Stromal cell of bone marrow (primary cell): Measurements from ENCODE around the gene UQCC2.
A peak's percentile ranks its signal among the peaks of the same experiment; 100 is the strongest.

Experiments used
- DNase-seq: peaks from one replicate; pipeline ENCODE4 v3.0.0-alpha.2; 2012; ENCODE audit warnings: low read depth

Gene UQCC2

DNA sequence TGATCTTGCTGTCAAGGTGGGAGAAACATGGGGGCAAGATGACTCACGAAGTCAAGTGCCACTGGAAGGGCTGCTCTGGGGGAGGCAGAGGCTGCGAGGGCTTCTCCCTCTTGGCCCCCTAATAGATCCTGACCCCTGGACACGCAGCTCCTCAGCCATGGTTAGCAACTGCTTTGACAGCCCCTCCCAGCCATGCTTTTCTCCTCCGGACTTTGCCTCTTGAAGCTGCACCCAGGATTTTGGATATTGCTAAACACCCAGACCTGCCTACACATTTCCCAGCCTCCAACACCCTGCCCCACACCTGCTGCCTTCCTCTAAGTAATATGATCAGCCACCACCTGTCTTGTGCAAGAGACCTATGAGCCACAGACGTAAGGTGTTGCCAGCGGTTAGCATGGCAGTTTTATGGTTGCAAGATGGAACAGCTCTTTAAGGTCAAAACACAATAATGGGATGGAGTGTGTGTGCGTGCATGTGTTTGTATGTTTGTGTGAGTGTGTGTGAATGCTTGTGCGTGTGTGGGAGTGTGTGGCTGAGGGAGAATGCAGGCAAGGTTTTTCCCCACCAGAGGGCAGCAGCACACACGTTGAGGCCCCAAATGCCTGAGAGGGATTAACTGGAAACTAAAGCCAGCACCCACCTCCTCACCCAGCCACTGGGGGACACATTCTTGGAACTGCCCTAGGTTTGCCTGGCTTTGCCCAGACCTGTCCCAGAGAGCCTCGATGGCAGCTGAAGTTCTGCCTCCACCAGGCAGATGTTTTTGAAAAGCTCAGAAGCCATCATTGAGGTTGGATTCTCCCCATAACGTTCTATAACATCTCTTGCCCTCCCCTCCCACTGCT, 32.7 kb upstream of the UQCC2 start:
- DNase-seq, result peak; percentile 33

DNA sequence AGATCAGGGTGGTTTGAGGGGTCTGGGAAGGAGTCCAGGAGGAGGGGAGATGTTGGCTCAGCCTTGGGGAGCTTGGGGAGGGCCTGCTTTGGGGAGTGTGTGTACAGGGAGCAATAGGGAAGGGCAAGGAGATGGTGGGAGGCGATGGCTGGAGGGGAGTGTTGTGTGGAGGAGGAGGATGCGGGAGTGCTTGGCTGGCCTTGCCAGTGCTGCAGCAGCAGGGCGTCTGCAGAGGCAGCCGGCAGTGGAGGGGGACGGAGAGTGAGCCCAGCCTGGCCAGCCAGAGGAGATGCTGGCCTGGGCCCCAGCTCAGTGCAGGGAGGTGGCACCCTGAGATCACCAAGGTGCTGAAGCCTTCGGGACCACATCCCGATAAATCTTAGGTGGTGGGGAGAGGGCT, 31.3 kb upstream of the UQCC2 start:
- DNase-seq, result no peak

DNA sequence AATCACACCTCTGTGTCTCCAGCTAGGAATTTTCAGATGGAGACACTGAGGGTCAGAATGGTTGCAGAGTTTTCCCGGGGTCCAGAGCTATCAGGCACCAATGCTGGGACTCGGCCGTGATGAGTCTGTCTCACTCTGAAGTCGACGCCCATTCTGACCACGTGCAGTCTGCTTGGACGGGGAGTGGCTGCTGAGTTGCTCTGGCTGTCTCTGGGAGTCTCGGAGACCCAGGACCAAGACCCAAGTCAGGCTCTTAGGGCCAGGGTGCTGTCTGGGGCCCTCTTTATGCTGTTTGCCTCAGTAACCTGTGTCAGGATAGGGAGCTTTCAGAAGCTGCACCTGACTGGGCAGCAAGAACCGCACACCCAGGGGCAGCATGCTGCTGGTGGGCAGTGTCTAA, 30.6 kb upstream of the UQCC2 start:
- no peak for DNase-seq

DNA sequence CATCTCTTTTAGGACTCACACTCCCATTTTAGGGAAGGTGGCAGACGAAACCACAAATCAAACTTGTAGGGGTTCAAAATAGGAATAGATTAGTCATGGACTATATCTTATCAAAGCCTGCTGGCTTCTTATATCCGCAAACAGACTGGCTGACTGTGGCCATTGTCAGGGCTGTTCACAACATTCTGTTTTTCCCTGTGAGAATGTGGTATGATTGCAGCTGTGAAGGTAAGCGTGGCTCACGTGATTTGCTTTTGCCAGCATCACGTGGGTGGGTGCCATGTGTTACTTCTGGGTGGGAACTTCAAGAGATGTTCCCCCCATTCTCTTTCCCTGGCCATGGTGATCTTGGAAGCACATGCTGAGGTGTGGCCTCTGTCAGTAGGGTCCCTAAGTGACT, 29.3 kb upstream of the UQCC2 start:
- DNase-seq, result no peak

DNA sequence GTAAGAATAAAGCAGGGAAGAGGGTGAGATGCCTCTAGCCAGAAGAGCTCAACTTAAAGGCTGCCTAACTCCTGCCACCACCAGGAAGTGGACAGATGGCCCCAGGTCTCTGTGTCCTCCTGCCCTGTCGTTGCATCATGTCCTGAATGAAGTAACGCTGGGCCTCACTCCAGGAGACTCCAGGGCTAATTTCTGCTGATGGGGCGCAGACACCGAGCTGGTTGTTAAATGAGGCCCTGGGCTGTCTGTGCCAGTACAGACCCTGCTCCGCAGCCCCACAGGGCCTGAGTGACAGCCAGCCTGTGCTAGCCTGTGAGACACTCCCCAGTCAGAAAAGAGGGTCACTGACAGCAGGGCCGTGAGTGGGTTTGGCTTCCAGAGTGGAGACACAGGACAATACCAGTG, 28.7 kb upstream of the UQCC2 start:
- DNase-seq, result no peak

DNA sequence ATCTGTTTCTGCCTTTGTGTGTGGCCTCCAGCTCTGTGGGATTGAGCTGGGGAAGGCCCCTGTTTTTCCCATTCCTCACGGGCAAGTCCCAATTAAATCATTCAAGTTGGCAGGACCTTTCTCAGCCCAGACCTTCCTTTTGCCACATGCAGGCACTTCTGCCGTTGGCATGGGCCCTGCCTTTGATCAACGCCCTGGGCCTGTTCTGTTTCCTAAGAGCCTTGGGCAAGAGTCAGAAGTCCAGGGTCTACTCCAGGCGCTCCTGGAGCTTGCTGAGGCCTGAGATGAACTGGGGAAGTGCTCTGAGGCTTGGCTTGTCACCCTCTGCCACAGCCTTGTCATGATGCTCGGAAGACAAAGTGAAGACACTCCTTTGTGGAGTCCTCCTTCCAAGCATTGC, 28.1 kb upstream of the UQCC2 start:
- DNase-seq, result no peak

DNA sequence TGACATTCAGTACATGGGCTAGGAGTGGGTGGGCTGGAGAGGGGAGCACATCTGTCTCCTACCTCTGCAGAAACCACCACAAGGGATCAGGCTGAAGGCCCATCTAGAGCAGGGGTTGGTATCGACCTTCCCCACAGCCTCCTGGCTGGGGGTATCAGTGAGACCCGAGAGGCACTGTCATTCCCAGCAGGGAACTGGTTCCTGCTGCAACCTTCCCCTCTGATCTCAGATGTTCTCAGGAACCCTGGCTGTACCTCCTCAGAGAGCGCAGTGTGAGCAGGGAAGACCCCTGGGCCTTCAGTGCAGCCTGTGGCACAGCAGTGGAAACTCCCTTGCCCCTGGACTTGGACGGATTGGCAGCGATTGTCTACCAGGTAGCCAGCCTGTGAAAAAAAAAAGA, 27.4 kb upstream of the UQCC2 start:
- DNase-seq, result no peak

DNA sequence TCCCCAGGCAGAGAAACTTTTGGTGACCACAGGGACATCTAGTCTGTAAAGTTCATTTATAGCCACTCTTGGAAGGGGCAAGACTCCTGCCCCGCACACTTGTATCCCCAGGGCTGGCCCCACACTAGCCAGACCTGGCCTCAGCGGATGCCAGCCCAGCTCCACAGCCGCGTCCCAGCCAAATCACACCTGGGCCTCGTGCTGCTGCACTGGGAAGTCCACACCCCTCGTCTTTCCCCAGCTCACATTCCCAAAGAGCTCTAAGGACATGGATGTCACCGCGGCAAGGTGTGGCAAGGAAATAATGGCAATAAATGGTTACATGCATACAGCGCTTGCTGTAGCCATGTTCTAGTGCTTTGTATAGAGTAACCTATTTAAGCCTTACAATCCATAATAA, 26.7 kb upstream of the UQCC2 start:
- DNase-seq, result no peak

DNA sequence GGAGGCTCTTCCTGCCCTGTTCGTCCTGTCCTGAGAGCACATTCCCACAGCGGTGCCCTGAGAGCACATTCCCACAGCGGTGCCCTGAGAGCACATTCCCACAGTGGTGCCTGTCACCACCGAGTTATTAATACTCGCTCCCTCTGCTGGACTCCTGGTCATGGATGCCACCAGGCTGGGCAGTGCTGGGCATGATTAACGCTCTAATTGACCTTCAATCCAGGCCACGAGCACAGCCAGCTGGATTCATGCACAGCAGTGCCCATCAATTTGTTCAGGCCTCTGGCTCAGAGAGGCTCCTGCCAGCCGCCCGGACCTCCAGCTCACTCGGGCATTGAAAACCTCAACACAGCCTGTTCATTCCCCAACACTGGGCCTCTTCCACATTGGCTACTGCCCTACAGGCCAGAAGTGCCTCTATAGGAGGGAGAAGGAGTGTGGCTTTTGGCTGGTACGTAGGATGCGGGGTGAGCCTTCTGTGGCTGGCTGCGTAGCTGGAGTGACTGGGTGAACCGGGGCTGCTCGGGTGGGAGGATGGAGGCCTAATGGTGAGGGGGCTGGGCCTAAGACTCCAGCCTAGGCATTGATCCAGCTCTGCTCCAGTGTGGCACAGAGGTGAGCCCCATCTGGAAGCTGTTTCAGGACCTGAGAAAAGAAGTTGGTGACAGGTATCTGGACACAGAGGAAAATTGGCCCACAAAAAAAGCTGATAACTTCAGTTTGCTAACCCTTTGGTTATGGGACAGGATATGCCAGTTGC, 25.9 kb upstream of the UQCC2 start:
- DNase-seq, result no peak

DNA sequence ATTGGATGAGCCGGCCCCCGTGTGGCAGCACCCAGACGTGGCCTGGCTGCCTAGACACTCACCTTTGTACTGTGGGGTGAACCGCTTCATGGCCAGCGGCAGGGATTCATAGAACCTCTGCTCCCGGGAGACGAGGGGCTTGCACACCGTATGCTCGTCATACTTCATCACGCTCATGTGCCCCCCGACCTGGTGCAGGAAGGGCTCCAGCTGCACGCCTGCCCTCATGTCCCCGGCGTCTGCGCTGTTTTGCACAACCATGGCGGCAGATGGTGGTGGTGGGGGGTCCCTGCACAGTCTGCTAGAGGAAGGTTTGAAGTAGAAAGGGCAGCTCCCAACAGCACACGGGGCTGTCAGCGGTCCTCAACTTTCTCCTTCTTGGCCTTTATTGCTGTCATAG, 23.7 kb upstream of the UQCC2 start:
- no peak for DNase-seq

DNA sequence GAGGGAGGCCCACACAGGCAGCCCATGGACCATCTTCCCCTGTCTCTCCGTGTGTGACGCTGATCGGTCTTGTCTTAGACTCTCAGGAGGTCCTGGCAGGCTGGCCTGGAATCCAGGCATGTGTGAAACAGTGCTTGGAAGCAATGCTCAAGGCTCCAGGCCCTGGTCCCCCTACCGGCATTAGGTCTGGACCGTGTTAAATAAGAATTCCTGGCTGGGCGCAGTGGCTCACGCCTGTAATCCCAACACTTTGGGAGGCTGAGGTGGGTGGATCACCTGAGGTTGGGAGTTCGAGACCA, 22.2 kb upstream of the UQCC2 start:
- DNase-seq, result no peak

DNA sequence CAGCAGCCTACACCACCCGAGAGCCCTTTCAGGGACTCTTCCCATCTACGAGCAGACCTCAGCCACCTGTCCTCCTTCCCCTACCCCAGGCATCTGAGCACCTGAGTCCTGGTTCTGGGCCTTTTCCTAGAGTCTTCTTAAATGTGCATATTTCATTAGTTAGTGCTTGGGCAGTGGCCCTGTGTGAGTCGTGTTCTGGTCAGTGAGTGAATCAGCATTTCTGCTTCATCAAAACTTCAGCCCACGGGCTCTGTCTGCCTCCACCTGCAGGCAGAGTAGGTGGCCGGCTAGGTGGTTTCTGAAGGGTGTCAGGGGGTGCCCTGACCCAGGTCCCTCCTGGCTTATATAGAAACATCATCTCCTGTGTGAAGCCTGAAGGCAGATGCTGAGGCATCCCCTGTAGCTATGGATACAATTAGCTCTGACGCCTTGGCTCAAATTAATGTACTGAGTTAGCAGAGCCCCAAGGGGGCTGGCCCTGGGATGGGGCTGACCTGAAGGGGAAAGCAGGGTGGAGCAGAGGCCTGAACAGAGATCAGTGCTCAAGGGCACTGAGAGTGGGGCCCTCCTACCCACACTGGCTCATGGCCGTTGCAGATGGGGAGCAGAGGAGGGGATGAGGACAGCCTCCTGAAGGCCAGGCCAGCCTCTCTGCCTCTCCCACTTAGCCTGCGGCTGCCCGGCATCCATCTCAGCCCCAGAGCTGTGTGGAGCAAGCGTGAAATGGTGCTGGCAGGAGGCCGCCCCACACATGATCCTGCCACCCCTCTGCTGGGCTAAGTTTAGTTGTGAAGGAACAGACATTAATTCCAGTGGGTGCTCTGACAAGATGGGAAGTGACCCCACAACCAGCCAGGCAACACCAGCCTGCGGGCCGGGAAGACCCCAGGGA, 21.6 kb upstream of the UQCC2 start:
- peak; percentile 12 for DNase-seq

DNA sequence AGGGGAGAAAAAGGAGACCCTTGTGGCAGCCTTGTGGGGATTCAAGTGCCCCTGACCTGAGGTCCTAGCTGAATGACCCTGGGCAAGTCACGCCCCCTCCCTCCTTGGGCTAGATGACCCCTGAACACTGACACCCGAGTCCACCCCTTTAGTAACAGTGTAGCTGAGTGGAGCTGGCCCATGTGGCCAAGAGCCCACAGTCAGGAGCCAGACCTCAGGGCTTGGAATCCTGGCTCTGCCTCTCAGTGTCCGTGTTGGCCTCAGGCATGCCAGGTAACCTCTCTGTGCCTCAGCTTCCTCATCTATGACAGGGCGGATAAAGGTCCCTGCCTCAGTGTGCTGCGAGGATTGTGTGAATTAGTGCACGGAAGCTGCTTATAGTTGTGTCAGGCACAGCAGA, 20.9 kb upstream of the UQCC2 start:
- no peak for DNase-seq

DNA sequence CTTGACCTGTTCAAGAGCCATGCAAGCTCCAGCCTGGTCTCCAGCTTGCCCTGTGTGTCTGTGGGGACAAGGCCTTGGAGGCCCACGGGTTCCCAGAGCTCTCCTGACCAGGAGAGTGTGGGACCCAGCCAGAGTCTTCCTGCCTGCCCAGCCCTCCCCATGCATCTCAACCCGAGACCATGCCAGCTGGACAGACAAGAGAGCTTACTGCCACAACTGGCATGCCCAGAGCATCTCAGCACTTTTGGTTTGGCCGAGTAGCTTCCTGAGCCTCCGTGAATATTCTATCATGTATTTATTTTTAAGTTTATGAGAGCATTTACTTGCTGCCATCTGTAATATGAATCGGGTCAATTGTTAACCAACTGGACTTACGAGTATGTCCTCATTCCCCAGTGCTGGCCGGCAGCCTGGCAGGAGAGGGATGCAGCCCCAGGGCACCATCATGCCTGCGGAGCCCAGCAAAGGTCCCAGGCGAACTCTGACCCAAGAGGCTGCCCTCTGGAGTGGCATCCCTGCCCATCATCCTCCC, 20.3 kb upstream of the UQCC2 start:
- DNase-seq, result no peak

DNA sequence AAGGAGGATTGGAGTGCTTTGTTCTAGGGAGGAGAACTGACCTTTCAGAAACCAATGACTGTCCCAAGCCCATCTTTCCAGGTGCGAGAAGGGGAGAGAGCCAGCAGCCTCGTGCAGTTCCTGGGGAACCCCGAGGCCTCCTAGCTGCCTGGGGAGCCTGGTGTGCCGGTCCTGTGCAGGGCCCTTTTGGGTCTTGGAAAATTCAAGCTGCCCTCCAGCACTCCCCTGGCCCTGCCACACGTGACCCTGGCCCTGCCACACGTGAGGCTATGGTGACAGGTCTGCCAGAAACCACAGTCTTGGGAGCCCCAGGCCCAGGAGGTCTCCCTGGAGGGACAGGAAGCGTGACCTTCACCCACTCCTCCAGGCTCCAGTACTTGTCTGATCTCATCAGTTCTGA, 19.5 kb upstream of the UQCC2 start:
- DNase-seq, result no peak

DNA sequence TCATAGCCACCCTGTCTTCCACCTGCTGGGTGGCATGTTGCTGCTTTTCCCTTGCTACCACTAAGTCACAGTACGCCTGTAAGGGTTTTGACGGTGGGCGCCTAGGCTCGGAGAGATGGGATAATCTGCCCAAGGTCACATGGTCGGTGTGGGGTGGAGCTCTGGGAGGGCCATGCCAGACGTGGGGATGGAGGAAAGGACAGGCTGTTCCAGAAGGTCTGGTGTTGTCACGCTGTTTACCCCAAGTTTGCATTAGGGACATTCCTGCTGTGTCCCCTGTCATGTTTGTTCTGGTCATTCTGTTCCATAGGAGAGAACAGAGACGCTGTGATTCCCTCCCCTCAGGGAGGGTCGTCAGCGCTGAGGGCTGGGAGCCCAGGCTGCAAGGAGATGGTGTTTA, 19.1 kb upstream of the UQCC2 start:
- DNase-seq, result no peak

DNA sequence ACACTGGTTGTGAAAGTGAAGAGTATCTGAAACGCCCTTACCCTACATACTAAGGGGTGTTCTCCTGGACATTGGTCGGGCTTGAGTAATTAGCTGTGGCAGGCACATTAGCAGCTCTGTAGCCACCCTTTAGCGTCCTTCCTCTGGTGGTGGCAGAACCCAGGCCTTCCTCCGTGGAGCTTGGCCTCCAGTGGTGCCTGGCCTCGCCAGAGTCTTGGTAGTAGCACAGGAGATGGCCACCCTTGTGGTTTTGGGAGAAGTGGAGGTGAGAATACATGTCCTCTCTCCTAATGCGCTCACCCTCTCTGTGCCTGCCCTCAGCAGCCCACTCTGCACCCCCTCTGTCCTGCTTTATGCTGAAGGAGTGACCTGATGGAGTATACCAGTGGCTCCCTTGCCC, 17.6 kb upstream of the UQCC2 start:
- no peak for DNase-seq

DNA sequence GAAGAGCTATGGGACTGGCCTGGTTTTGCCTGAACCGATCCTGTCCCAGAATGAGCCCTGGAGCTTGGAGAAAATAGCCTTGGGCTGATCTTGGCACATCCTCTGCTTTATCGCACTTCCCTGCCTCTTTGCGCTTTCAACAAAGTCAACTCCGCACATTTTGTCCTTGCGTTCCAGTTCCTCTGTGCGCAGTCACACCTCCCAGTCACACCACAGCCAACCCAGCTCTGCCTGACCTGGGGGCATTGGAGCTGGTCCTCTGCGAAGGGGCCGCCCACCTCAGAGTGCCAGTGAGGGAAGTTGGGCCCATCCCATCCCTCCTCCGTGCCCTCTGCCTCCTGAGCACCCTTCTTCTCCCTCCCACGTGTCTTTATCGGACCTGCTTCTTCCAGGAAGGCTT, 16.9 kb upstream of the UQCC2 start:
- no peak for DNase-seq

DNA sequence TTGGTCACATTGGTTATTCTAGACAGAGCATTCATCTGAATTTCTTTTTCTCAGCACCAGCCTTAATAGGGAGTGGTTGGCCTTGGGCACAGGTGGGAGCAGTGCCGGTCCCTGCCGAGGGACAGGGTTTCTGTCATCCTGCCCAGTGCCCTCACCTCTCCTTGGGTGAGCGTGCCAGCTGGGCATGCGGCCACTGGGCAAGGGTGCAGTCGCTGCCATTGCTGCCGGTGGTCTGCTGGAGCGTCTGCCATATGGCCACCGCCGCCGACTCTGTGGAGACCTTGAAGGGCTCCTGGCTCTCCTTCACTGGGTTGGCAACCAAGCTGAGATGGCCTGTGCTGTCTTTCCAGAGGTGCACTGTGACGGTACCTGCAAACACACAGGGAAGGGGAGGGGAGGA, 16.4 kb upstream of the UQCC2 start:
- no peak for DNase-seq

DNA sequence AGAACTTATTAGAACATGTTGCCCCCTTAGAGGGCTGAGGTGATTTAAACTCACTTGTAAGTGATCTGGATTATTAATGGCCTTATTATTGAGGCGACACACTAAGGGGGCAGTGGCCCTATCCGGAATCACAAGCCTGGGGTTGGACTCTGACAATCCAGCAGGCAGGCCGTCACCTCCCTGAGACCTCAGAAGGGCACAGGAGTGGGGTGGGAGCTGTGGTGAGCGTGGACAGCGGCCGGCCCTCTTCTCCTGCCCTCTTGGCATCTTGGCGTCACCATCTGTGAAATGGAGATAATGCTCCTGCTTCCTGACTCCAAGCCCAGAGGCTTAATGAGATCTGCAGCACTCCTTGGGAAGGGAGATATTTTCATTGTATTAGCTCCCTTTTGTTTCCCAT, 15.6 kb upstream of the UQCC2 start:
- DNase-seq, result no peak

DNA sequence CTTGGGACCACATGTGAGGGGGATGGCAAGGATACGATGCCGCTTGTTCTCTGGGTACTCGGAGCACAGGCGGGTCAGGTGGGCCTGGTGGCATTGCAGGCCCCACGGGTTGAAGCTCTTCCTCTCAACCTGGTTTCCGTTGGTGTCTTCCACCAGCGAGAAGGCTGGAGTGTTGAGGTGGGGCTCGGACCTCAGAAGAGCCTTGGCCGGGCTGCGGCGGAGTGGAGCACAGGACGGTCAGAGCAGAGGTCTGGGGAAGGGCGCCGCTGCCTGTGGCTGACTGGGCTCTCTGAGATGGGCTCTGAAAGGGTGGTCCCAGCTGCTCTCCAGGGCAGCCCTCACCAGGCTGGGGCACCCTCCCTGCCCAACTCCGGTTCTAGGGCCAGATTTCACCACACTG, 15.2 kb upstream of the UQCC2 start:
- DNase-seq, result no peak

DNA sequence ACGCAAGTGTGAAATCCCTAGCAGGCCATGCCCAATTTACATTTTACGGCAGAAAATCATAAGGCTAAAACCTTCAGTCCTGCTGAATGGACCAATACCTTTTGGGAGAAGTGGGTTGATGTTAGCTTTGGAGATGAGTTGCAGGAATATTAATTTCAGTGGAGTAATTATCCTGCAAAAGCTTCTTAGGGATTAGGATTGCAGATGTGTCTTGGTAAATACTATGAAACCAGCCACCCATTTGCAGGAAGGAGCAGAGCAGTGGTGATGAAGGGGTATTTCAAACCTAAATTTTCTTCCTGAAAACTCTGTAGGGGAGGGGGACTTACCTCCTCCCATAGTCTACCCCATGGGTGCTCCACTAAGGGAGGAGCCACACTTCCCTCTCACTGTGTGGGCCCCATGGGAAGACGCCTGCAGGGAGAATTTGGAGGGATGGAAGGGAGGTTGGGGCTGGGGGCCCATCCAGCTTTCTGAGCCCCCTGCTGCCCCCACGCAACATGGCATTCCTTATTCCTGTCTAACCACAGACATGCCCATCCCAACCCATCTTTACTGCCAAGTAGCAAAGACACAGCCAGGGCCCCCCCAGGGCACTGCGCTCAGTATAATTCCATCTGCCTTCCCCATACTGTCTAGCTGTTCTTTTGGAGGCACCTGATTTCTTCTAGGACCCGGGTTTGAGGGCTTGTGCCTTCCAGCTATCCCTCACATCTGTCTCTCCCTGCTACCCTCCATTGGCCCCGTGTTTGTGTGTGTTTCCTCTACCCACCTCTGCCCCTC, 14.6 kb upstream of the UQCC2 start:
- DNase-seq, result no peak
